Glutamatergic neuron (in vitro differentiated cells): Measurements from ENCODE around the gene RASIP1. TPM values are rescaled to one million over a fixed set of nuclear protein-coding genes. Genes with fewer than 3 reads are reported as not detected.

Experiments used
- DNase-seq: peaks from one replicate; pipeline ENCODE4 v3.0.0; 2022
- H3K27ac Mint-ChIP-seq: one replicate; pipeline ENCODE4 v1.8.0; 2020; ENCODE audit warnings: mild to moderate bottlenecking, mixed read lengths, inconsistent platforms; ENCODE audit not compliant: unreplicated experiment
- H3K27me3 Mint-ChIP-seq: one replicate; pipeline ENCODE4 v1.8.0; 2020; ENCODE audit warnings: mild to moderate bottlenecking, moderate library complexity, mixed read lengths, inconsistent platforms; ENCODE audit not compliant: unreplicated experiment
- H3K36me3 Mint-ChIP-seq: one replicate; pipeline ENCODE4 v1.8.0; 2020; ENCODE audit warnings: mild to moderate bottlenecking, mixed read lengths, inconsistent platforms; ENCODE audit not compliant: unreplicated experiment
- H3K4me1 Mint-ChIP-seq: one replicate; pipeline ENCODE4 v1.8.0; 2020; ENCODE audit warnings: mild to moderate bottlenecking, low read depth, mixed read lengths, inconsistent platforms; ENCODE audit not compliant: unreplicated experiment
- H3K4me3 Mint-ChIP-seq: one replicate; pipeline ENCODE4 v1.8.0; 2020; ENCODE audit warnings: mild to moderate bottlenecking, mixed read lengths, inconsistent platforms; ENCODE audit not compliant: unreplicated experiment
- H3K9me3 Mint-ChIP-seq: one replicate; pipeline ENCODE4 v1.8.0; 2020; ENCODE audit warnings: mild to moderate bottlenecking, moderate library complexity, mixed read lengths, inconsistent platforms; ENCODE audit not compliant: unreplicated experiment
- CTCF ChIP-seq: fragments of 200-600 bp; sonication (generic); IDR thresholded peaks from one replicate; pipeline ENCODE4 v1.5.0; 2021; ENCODE audit not compliant: partially characterized antibody, unreplicated experiment
- total RNA-seq: library from RNA; stranded (reverse); fragmentation: NEBNext Ultra II Directional; extraction: Animal tissue kit (Norgen Biotek cat#: 25700); gene quantifications from one replicate; pipeline ENCODE4 v1.2.1, GENCODE V29; 2021; ENCODE audit not compliant: unreplicated experiment

Gene RASIP1
- total RNA-seq, 1 donor from 2014 or later, result 6.2 TPM

- Mint-ChIP-seq H3K27ac (no peak overlapping the region), H3K27me3 (peaks cover 10% of the 10 kb centered on the region), H3K36me3 (no peaks in the 10 kb centered on the region), H3K9me3 (peaks cover 2% of the 10 kb centered on the region), H3K4me3 (no peak overlapping the region), H3K4me1 (peaks cover 7% of the 10 kb centered on the region)
- no peak for DNase-seq
- no peak for TF ChIP-seq CTCF
These were observed 16.8 kb upstream of the RASIP1 start for GRCh38 chr19:48757089-48757675.

- DNase-seq, result no peak
- no peak overlapping the region for H3K4me3 Mint-ChIP-seq
- peaks cover 2% of the 10 kb centered on the region for H3K9me3 Mint-ChIP-seq
- H3K4me1 Mint-ChIP-seq, result peaks cover 7% of the 10 kb centered on the region
- no peak overlapping the region for H3K27ac Mint-ChIP-seq
- no peak for TF ChIP-seq CTCF
- peaks cover 12% of the 10 kb centered on the region for H3K27me3 Mint-ChIP-seq
- H3K36me3 Mint-ChIP-seq, result no peaks in the 10 kb centered on the region
These were observed 16.3 kb upstream of the RASIP1 start for GRCh38 chr19:48756686-48757085.

GRCh38 chr19:48756212-48756611, 15.8 kb upstream of the RASIP1 start:
- no peak overlapping the region for H3K4me3 Mint-ChIP-seq
- no peak overlapping the region for H3K27ac Mint-ChIP-seq
- no peak for DNase-seq

GRCh38 chr19:48755787-48756186, 15.4 kb upstream of the RASIP1 start:
- DNase-seq, result no peak
- Mint-ChIP-seq H3K4me3 (no peak overlapping the region), H3K27me3 (peaks cover 18% of the 10 kb centered on the region), H3K9me3 (peaks cover 2% of the 10 kb centered on the region), H3K27ac (no peak overlapping the region), H3K36me3 (no peaks in the 10 kb centered on the region), H3K4me1 (peaks cover 7% of the 10 kb centered on the region)
- TF ChIP-seq CTCF, result no peak

More at GRCh38 chr19:48756212-48756611, 15.8 kb upstream of the RASIP1 start:
- Mint-ChIP-seq H3K9me3 (peaks cover 2% of the 10 kb centered on the region), H3K27me3 (peaks cover 16% of the 10 kb centered on the region), H3K36me3 (no peaks in the 10 kb centered on the region), H3K4me1 (peaks cover 7% of the 10 kb centered on the region)
- no peak for TF ChIP-seq CTCF

GRCh38 chr19:48755084-48755641, 14.8 kb upstream of the RASIP1 start, which contains the start of gene FGF21:
TSS of gene FGF21 (plus strand) at chr19:48755524. CDS start at chr19:48756237, 713 bp downstream.
- DNase-seq, result no peak
- TF ChIP-seq CTCF, result no peak
- Mint-ChIP-seq H3K4me1 (peaks cover 7% of the 10 kb centered on the region), H3K36me3 (no peaks in the 10 kb centered on the region), H3K4me3 (no peak within 1 kb of the TSS), H3K9me3 (peaks cover 2% of the 10 kb centered on the region), H3K27me3 (peaks cover 18% of the 10 kb centered on the region), H3K27ac (no peak within 1 kb of the TSS)
